ENCODE measurements around the gene CCDC88B. TPM values are rescaled to one million over a fixed set of nuclear protein-coding genes. Genes with fewer than 3 reads are reported as not detected.
A peak's percentile ranks its signal among the peaks of the same experiment; 100 is the strongest.

Gene CCDC88B
- total and polyA plus RNA-seq, 9 of the 15 experiments (the other 6 are each of a cell fraction or from before 2014, with no cell fraction given) = 0.13 to 18.1 (median 7.9) TPM

GRCh38 chr11:64358907-64359711 lies 19.1 kb downstream of the CCDC88B start, which contains the start of gene RPS6KA4 (continued):
- TF ChIP-seq ZBTB11 (CRISPR knock-in tag; IDR thresholded peaks at IDR 0.05) (peak in 1 of 3 experiments; percentile 48; a peak in 1 of 6 replicates), TBP (optimal IDR thresholded peaks at IDR 0.05; ENCODE audit: low read depth, low read length) (peak; percentile 27), COPS2 (conservative IDR thresholded peaks at IDR 0.05) (no peak), NFE2 (IDR thresholded peaks at IDR 0.05; ENCODE audit: low read depth) (no peak), FIP1L1 (IDR thresholded peaks at IDR 0.05; ENCODE audit: low read depth, low read length, poor library complexity, severe bottlenecking) (peak; percentile 5), POLR2A (conservative IDR thresholded peaks at IDR 0.05) (peak; percentile 71), NRF1 (conservative IDR thresholded peaks at IDR 0.05 in 1 of 2, IDR thresholded peaks at IDR 0.05 in 1 of 2) (peak; percentile 56 to 66; a peak in 3 of 4 replicates), POLR3A (IDR thresholded peaks at IDR 0.05; ENCODE audit: borderline replicate concordance, extremely low read depth, insufficient read depth, insufficient read length) (no peak), EGR1 (conservative IDR thresholded peaks at IDR 0.05) (0 out of 2 replicates have a peak, but pooled peaks have one; percentile 10), PHF21A (IDR thresholded peaks at IDR 0.05; ENCODE audit: borderline replicate concordance, low read depth) (no peak), ZNF431 (CRISPR knock-in tag; IDR thresholded peaks at IDR 0.05) (peak; percentile 41; the same call in 1 of the 2 replicates), POLR2AphosphoS5 (IDR thresholded peaks at IDR 0.05; ENCODE audit: control insufficient read depth, insufficient read depth, low read depth, low read length) (peak; percentile 39), ZC3H4 (CRISPR knock-in tag; IDR thresholded peaks at IDR 0.05; ENCODE audit: borderline replicate concordance) (no peak), ARID1B (IDR thresholded peaks at IDR 0.05) (0 out of 2 replicates have a peak, but pooled peaks have one; percentile 15), ZNF445 (CRISPR knock-in tag; IDR thresholded peaks at IDR 0.05; ENCODE audit: low read depth) (no peak), NFRKB (IDR thresholded peaks at IDR 0.05; ENCODE audit: low read depth) (0 out of 2 replicates have a peak, but pooled peaks have one; percentile 1), RB1 (IDR thresholded peaks at IDR 0.05; ENCODE audit: low read depth) (peak; percentile 86), PHF8 (IDR thresholded peaks at IDR 0.05; ENCODE audit: borderline replicate concordance, low read length) (peak; percentile 94; the same call in 1 of the 2 replicates), DLX4 (CRISPR knock-in tag; IDR thresholded peaks at IDR 0.05) (no peak), PCBP1 (IDR thresholded peaks at IDR 0.05; ENCODE audit: low read depth, low read length, poor library complexity, severe bottlenecking) (peak; percentile 9), ERF (CRISPR knock-in tag; IDR thresholded peaks at IDR 0.05) (peak; percentile 17; the same call in 1 of the 2 replicates)
- TF ChIP-seq, protein P1, sequence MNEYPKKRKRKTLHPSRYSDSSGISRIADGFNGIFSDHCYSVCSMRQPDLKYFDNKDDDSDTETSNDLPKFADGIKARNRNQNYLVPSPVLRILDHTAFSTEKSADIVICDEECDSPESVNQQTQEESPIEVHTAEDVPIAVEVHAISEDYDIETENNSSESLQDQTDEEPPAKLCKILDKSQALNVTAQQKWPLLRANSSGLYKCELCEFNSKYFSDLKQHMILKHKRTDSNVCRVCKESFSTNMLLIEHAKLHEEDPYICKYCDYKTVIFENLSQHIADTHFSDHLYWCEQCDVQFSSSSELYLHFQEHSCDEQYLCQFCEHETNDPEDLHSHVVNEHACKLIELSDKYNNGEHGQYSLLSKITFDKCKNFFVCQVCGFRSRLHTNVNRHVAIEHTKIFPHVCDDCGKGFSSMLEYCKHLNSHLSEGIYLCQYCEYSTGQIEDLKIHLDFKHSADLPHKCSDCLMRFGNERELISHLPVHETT (CRISPR knock-in tag; conservative IDR thresholded peaks at IDR 0.05 in 1 of 2, IDR thresholded peaks at IDR 0.05 in 1 of 2) = peak in 1 of 2 experiments; percentile 93; a peak in 2 of 4 replicates
